G401.6 (cell line): ENCODE results near the gene GPM6B.
"Not testable (repeated sequence)": the region's sequence is repeated elsewhere in the genome, so short reads cannot be mapped to it uniquely, and the experiment has no call there.

Source experiments
- FAIRE-seq: peaks from 2 replicates; lab custom pipeline; 2012; peaks lifted over from hg19 to GRCh38; lab: Jason Lieb, UNC

The GPM6B gene

GRCh38 chrX:13764281-13764680 lies 52.6 kb downstream of the GPM6B start:
- no peak for FAIRE-seq

- no peak for FAIRE-seq
Measured at GRCh38 chrX:13763489-13763888, 53.4 kb downstream of the GPM6B start.

DNA sequence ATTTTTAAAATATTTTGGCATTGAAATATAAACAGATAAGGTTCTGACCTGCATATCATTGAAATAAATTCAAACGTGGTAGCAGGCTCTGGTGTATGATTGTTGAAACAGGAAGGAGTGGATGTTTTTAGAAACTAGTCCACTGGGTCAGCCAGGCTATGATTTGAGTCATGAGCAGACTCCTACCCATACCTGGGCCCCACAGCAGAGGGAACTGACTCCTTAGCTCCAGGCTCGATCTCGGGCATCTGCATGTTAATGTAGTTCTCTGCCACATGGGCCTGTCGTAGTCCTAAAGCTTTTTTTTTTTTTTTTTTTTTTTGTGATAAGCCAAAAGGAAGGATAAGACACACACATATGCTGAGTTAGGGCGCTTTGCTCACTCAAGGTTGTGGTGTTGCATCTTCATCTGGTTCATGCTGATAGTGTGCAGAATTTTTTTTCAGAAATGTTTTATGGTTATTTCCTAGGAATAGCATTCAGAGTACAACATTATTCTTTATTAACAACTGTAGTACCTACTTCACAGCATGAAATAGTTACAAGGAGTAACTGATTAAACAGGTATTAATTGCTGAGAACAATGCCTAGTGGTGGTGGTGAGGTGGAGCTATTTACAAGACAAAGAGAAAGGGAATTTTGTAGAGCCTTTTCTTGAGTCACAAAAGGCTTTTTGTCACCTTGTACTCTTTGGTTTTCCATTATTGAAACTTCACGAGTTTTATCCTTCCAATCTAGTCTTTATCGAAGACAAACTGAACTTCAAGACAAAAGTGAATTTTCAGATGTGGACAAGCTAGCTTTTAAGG lies 55.1 kb downstream of the GPM6B start:
- FAIRE-seq: no peak

DNA sequence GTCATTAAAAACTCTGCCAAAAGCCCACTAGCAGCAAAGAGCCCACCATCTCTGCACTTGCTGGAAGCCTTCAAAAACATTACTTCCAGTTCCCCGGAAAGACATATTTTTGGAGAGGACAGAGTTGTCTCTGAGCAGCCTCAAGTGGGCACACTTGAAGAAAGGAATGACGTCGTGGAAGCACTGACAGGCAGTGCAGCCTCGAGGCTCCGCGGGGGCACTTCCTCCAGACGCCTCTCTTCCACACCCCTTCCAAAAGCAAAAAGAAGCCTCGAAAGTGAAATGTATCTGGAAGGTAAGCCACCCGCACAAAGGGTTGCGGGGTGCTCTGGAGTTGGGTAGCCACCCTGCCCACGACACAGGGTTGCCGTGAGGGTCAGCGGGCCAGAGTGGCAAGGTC lies 56.5 kb downstream of the GPM6B start:
- no peak for FAIRE-seq

DNA sequence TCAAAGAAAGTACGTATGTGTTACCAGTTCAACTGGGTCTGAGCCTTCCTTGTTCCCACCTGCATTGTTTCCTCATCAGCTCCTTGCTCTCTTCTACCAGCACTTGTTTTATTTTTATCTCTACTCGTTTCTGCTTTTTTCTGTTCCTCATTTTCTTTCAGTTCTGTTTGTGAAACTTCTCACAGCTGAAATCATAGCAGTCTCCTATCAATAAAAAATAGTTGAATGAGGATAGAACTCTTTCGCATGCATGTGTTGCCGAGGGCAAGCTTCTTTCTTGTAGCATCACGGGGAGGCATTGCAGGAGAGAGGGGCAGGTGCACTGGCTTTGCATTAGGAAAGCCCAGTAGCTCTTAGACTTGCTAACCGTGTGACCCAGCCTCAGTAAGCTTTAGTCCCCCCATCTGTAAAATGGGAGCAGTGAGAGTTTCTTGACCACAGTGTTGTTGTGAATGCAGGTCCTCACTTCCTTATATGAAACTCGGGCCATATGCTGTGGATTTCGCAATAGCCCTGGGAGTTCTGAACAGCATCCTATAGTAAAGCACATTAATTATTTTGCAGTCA lies 57.7 kb downstream of the GPM6B start:
- no peak for FAIRE-seq

DNA sequence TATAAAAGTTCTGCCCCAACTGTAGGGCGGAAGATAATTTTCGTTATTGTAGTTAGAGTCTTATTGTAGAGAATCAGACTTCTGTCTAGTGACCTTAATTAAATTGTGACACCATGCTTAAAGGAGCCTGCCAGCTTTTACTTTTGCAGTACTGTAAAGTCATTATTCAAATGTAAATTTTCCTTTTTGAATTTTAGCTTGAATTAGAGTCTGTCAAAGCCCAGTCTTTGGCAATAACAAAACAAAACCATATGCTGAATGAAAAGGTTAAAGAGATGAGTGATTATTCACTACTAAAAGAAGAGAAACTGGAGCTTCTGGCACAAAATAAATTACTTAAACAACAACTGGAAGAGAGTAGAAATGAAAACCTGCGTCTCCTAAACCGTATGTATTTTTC lies 60.5 kb downstream of the GPM6B start:
- FAIRE-seq: peak; percentile 3

GRCh38 chrX:13755254-13755653 lies 61.6 kb downstream of the GPM6B start:
- no peak for FAIRE-seq

GRCh38 chrX:13754765-13755164 lies 62.1 kb downstream of the GPM6B start:
- FAIRE-seq: no peak

DNA sequence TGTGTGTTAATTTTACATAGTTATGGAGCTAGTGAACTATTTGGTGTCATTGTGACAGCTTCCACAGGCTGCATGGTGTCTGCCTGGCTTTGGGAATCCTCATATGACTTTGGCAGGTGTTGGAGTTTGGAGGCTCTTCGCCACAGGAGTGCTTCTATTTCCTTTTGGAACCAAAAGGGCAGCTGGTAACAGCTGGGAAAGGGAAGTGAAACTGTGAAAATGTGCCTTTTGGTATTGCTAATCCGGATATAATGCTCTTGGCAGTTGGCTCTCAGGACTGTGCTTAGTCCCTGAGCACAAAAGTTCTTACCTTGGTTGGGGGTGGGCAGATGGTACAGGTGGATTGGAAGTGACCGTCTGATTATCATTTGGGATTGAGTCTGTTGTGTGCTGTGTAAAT lies 64.2 kb downstream of the GPM6B start:
- FAIRE-seq: no peak

GRCh38 chrX:13752141-13752540 lies 64.8 kb downstream of the GPM6B start:
- FAIRE-seq: no peak

GRCh38 chrX:13750812-13751211 lies 66.1 kb downstream of the GPM6B start:
- FAIRE-seq: no peak

DNA sequence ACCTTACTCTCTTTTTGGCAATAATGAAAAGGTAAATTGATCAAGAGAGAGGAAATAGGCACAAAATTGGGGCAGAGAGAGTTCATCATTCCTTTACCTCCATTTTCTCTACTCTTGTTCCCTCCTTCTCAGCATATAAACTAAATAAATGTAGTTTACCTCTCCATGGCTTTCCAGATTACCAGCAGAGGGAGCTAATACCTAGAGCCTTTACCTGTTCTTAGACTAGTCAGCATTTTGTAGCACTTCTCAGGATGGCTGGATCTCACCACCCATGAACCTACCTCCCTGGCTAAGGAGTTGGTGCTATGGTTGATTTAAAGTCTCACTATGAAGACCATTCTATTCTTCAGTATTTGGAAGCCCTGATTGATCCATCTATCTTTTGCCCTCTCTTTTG lies 66.7 kb downstream of the GPM6B start:
- FAIRE-seq: peak; percentile 86

- FAIRE-seq: no peak
Measured at GRCh38 chrX:13748486-13748885, 68.4 kb downstream of the GPM6B start.

DNA sequence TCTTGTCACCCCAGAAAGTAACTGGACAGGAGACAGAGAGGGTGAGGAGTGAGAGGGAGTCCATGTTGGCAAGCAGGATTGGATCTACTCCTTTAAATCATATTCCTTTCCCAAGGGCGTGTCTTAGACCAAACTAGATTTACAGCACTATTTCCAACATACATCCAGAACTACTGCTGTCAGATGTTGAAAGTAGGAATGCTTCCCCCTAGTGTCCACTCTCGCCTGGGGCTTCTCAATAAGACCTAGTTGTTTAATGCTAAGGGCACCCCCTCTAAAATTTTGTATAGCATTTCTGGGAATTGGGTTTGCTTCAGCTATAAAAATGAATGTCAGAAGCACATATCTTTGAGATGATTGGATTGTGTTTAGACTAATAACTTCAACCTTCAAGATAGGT lies 69.1 kb downstream of the GPM6B start:
- peak; percentile 67 for FAIRE-seq

DNA sequence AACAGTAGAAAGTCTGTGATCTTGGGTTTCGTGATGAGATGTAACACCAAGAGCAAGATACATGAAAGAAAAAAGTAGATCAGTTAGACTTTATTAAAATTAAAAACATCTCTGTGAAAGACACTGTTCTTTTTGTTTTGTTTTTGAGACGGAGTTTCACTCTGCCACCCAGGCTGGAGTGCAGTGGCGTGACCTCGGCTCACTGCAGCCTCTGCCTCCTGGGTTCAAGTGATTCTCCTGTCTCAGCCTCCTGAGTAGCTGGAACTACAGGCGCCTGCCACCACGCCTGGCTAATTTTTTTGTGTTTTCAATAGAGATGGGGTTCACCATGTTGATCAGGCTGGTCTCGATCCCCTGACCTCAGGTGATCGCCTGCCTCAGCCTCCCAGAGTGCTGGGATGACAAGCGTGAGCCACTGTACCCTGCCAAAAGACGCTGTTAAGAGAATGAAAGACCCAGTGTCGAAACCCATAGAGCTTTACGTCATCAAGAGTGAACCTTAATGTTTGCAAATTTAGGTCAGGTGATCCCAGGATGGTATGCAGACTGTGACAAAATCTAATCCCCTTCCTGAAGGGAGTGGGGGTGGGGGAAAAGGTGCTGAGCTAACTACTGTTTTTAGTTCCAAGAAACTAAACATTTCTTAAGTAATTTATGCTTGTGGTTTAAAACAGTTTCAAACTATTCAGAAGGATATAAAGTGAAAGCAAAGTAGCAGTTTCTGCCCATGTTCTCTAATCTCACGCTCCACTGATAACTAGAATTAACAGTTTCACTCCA lies 74.3 kb downstream of the GPM6B start:
- no peak for FAIRE-seq

DNA sequence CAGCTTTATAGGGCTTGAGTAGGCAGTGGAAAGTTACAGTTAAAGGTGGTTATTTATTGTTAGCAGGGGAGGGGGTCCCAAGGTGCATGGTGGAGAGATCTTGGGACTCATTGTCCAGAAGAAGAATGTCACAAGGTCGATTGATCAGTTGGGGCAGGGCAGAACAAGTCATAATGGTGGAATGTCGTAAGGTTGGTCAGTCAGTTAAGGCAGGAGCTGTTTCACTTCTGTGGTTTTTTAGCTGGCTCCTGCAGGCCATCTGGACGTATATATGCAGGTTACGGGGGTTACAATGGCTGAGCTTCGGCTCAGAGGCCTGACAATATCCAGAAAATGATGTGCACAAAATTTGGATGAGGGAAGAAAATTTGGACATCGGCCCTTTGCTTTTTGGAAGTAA lies 75.2 kb downstream of the GPM6B start:
- no peak for FAIRE-seq

DNA sequence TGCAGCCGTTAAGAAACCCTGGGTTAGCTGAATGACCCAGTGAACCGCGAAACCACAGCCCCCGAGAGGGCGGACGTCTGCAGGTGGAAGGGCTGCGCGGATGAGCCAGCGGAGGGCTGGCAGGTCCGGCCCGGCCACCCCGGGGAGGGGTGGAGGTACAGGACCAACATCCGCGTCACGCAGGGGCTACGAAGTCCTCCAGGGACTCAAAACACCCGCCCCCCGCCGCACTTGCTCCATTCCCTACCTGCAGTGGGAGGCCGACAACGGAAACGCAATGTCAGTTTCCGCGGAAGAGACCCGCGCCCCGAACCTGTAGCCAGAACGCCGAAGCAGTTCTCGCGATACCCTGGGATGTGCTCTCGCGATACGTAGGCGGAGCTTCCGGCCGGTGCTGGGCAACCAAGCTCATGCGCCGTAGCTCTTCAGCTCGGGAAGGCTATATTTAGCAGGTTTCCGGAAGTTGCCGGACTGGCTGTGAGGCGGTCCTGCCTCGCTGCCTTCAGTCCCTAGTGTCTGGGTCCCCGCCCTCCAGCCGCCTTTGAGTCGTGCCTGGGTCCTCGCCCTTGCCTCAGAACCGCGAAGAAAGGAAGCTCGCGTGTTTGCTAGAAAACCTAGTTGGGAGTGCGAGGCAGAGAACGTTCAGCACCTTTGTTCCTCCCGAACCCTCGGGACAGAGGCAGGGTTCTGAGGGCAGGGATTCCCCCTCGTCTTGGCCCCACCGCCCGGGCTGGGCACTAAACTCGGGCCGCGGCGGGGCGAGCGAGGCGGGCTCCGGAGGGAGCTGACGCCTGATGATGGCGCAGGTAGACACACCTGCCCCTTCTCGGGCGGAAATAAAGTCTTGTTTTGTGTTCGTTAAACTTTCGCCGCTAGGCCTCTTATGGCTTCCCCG lies 82.4 kb downstream of the GPM6B start, which contains the start of the genes OFD1 and TRAPPC2:
Gene OFD1 (plus strand): TSS at position 471 of the 895 bp plus-strand sequence. CDS start 324 bp downstream, at position 795.
Gene TRAPPC2 (minus strand): TSS at position 343 of the 895 bp plus-strand sequence. CDS start 14,657 bp downstream, outside the sequence.
- FAIRE-seq: peak; percentile 96

DNA sequence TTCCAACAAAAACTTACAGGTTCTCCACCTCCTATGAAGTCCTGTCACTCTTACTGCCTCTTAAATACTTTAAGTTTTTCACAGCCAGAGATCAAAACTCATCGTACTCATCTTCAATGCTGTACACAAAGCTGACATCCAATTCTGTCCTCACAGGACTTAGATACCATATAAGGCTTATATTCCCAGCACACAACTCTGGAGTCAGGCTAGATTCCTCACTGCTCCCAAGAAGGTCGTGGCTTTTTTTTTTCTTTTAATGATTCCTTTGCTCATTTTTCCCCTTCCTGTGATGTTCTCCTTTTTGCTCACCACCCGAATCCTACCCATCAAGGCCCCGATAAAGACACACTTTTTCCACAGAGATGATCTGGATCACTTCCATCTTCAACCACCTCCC lies 83.4 kb downstream of the GPM6B start:
- FAIRE-seq: no peak

DNA sequence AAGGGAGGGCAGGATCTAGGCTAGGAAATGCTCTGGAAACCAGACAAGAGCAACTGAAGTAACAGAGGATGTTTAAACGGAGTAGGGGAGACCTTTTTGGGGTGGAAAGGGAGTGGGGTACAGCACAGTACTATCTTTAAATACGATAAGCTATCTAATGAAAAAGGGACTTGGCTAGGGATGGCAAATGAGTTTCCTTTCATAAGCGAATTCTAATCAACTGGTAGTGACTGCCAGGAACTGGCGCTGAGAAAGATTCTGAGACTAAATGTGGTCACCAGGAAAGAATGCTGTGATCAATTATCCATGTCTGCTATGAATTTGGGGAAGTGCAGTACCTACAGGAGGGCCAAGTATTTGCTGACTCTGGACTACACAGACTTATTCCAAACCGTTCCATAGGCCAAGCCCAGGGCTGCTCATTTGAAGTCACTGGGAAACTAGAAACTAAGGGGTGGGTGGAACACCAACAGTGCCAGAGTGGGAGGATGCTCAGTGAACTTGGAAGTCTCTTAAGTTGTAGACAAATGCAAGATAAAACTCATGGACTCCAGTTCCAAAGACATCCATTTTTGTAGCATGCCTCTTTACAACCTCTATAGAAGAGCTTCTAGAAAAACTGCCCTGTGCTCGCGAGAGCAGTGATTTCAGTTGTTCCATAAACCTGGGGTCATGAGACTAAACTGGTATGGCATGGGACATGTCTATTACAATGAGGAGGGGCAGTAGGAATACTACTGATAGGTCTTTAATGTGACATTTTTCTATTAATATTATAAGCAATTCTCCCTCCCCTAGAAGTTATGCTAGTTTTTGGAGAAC lies 84.4 kb downstream of the GPM6B start:
- FAIRE-seq: no peak

GRCh38 chrX:13730523-13730922 lies 86.4 kb downstream of the GPM6B start:
- not testable (repeated sequence) for FAIRE-seq

DNA sequence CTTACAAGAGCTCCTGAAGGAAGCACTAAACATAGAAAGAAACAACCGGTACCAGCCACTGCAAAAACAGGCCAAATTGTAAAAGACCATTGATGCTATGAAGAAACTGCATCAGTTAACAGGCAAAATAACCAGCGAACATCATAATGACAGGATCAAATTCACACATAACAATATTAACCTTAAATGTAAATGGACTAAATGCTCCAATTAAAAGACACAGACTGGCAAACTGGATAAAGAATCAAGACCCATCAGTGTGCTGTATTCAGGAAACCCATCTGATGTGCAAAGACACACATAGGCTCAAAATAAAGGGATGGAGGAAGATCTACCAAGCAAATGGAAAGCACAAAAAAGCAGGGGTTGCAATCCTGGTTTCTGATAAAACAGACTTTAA lies 90.3 kb downstream of the GPM6B start:
- FAIRE-seq: not testable (repeated sequence)
